Hepatocyte (in vitro differentiated cells): ENCODE measurements around the gene CD1D.

Source experiments
- CTCF ChIP-seq: fragments of 200-600 bp; sonication (generic); IDR thresholded peaks from 2 replicates; pipeline ENCODE4 v1.5.1; 2016; ENCODE audit warnings: antibody characterized with exemption, mild to moderate bottlenecking; ENCODE audit not compliant: poor library complexity
- EZH2 ChIP-seq: fragments of 200-600 bp; sonication (generic); IDR thresholded peaks from 2 replicates; pipeline ENCODE4 v1.6.1; 2016; ENCODE audit warnings: antibody characterized with exemption, mild to moderate bottlenecking, borderline replicate concordance
- EZH2phosphoT487 ChIP-seq: fragments of 200-600 bp; sonication (generic); IDR thresholded peaks from one replicate; pipeline ENCODE4 v1.6.1; 2018; ENCODE audit warnings: antibody characterized with exemption, mild to moderate bottlenecking, low read depth, moderate library complexity; ENCODE audit not compliant: unreplicated experiment, severe bottlenecking

- TF ChIP-seq CTCF, result no peak
- TF ChIP-seq EZH2, result no peak
- TF ChIP-seq EZH2phosphoT487, result no peak
Measured at GRCh38 chr1:158146165-158146564, 34.5 kb upstream of the CD1D start.
